NCI-H446 (cell line): ENCODE results near the gene TMEM19.

Source experiments
- DNase-seq, 2 experiments: peaks; one replicate each; lab custom pipeline; 2025; lab: John Stamatoyannopoulos, UW

Gene TMEM19

DNA sequence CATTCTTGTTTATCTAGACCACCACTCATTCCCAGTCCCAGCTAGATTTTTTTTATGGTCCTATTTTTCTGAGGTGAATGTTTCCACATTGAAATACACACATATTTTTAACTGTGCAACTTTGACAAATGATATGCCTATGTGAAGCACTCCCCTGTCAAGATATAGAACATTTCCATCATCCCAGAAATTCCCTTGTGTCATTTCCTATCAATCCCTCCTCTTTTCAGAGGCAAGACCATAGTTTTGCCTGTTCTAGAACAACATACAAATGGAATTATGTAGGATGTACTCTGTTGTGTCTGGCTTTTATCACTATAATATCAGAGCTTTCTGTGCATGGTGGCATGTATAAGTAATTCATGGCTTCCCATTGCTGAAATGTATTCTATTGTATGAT, 32.7 kb downstream of the TMEM19 start:
- no peak for DNase-seq

DNA sequence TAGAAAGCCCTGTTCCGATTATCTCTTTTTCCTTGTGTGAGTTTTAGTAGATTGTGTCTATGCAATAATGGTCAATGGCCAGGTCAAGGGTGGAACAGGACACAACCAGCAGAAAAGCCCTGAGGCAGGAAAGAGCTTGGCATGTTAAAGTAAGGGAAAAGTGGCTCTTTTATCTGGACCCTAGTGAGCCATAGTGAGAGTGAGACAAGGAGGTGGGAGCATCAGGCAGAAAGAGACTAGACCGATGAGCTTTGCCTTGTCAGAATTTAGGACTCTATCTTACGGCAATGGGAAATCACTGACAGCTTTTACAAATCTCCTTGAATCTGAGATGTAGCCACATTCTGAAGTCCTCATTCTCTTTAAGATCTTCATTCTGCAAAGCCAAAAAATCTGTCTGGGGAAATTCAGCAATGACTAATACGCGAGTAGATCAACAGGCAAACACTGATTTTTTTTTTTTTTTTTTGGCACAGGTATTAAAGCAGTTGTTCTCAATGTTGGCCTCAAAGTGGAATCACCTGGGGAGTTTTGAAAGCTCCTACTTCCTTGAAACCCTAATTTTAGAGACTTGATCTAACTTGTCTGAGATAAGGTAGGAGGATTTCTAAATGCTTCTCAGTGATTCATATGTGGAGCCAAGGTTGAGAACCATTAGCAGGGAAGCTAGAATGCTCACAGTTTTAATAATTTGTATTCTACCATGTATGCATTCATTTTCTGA, 33.9 kb downstream of the TMEM19 start:
- DNase-seq = no peak

DNA sequence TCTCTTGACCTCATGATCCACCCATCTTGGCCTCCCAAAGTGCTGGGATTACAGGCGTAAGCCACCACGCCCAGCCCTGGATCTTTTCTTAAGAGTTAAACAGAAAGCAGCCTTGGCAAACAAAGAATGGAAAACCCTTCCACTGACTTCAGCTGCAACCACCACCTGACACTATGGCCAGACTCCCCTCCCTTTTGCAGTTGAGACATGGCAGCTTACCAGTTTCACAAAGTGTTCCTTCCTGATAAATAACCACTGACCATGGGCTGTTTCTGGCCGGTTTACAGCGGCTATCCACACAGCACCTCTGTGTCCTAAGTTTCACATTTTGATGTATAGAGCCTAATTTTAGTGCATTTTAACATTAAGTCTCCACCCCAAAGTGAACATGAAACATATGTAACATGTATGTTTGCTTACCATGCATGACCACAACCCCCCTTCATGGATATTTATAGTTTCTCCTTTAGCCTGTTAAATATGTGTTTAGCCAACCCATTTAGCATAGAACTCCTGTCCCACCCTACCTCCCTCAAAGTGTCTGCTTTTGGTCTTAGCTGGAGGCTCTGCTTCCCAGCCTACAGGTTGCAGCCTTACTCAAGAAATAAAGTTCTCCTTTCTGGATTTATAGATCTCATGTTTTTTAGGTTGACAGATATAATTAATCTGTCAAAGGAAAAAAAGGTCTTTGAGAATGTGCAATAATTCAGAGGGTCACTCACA, 36.1 kb downstream of the TMEM19 start:
- no peak for DNase-seq

DNA sequence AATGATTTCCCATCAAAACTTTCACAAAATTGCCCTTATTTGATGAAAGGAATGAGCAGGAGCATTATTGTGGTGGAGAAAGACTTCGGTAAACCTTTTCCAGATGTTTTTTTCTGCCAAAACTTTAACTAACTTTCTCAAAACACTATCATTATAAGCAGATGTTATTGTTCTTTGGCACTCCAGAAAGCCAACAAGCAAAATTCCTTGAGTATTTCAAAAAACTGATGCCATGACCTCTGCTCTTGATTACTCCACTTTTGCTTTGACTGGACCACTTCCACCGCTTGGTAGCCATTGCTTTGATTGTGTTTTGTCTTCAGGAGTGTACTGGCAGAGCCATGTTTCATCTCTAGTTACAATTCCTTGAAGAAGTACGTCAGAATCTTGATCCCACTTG, 39.1 kb downstream of the TMEM19 start:
- DNase-seq = no peak

DNA sequence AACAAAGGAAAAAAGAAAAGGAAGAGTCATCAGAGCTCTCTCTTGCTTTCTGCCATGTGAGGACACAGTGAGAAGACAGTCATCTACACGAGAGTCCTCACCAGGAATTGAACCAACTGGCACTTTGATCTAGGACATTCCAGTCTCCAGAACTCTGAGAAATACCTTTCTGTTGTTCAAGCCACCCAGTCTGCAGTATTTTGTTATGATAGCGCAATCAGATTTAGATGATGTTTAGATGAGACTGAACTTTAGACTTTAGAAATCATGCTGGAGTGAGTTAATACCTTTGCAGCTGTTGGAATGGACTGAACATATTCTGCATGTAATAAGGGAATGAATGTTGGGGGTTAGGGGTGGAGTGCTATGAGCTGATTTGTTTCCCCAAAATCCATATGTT, 40.7 kb downstream of the TMEM19 start:
- no peak for DNase-seq

DNA sequence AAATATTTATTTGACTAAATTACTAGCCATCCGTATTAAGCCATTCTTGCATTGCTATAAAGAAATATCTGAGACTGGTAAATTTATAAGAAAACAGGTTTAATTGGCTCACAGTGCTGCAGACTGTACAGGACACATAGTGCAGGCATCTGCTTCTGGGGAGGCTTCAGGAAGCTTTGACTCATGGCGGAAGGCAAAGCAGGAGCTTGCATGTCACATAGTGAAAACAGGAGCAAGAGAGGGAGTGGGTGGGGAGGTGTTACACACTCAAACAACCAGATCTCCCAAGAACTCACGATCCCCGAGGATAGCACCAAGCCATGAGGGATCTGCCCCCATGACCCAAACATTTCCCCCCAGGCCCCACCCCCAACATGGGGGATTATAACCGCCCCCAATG, 42.1 kb downstream of the TMEM19 start:
- no peak for DNase-seq

DNA sequence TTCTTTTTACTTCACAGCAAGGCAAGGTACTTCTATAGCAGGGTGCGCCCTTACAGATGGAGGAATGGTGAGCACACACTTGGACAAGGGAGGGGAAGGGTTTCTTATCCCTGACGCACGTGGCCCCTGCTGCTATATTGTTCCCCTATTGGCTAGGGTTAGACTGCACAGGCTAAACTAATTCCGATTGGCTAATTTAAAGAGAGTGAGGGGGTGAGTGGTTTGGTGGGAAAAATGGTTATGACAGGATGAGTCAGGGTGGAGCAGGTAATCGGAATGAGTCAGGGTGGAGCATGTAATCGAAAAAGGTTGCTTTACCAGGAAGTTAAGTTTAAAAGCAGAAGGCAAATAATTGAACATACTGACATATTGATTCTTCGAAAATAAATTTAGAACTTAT, 45.1 kb downstream of the TMEM19 start:
- no peak for DNase-seq

DNA sequence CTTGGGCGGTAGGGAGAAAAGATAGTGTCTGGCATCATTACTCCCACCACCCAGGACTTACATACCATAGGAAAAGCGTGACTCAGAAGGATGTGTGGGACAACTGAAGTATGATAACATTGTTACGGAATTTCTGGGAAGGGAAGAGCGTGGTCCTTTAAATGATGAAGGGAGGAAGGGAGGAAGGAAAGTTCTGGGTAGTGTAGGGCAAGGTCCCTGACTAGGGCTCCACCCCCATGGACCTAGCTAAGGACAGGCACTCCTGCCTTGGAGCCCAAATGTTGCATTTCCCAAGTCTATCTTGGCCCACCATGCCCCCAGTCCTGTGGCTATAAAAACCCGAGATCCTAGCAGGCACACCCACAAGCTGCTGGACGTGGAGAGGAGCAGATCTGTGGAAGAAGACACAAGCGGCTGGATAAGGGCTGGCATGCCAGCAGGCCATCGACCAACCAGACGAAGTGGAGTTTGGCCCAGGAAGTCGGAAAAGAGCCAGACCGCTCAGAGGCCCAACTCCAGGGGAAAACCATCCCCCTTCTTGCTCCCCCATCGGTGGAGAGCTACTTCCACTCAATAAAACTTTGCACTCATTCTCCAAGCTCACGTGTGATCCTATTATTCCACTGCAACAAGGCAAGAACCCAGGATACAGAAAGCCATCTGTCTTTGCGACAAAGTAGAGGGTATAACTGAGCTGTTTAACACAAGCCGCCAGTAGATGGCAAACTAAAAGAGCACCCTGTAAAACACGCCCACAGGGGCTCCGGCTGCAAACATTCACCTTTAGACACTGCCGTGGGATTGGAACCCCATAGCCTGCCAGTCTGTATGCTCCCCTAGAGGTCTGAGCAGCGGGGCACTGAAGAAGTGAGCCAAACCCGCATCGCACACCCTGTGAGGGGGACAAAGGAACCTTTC, 45.8 kb downstream of the TMEM19 start:
- peak in 1 of 2 experiments; percentile 3 for DNase-seq

DNA sequence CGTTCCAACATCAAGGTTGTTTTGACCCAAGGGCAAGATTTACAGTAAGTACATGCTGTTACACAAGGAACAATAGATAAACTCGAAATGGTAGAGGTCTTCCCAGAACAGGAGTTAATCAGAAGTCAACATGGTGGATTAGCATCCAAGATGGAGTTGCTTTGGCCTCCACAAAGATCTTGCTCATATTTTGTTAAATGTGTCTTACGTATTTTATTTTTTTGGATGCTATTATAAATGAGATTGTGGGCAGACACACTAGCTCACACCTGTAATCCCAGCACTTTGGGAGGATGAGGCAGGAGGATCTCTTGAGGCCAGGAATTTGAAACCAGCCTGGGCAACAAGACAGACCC, 46.5 kb downstream of the TMEM19 start:
- DNase-seq = no peak

DNA sequence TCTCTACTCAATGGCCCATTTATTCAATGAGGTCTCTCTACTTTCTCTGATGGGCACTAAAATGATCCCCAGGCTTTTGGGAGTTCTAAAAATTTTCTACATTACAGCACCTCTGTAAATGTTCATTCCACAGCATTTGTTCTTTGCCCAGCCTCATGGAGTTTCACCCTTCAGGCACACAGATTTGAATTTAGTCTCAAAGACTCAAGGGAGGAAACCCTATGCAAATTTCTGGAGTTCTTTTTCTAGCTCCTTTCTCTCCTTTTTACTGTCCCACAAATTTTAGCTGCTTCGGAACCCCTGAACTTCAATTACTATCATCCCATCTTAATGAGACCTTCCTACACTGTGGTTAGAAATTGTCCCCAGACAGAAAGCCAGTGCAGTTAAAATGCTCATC, 51.3 kb downstream of the TMEM19 start:
- no peak for DNase-seq

DNA sequence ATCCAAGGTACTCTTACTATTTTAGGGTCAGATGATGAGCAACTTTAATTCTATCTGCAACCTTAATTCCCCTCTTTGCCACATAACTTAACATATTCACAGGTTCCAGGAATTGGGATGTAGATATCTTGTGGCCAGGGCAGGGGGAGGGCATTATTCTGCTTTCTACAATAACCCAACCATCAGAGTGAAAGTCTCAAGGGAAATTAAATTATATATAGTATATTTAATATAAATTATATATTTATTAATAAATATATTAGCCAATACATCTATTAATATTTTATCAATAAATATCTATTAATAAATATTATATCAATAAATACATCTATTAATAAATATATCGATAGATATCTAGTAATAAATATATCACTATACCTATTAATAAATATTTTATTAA, 57.1 kb downstream of the TMEM19 start:
- DNase-seq = no peak

DNA sequence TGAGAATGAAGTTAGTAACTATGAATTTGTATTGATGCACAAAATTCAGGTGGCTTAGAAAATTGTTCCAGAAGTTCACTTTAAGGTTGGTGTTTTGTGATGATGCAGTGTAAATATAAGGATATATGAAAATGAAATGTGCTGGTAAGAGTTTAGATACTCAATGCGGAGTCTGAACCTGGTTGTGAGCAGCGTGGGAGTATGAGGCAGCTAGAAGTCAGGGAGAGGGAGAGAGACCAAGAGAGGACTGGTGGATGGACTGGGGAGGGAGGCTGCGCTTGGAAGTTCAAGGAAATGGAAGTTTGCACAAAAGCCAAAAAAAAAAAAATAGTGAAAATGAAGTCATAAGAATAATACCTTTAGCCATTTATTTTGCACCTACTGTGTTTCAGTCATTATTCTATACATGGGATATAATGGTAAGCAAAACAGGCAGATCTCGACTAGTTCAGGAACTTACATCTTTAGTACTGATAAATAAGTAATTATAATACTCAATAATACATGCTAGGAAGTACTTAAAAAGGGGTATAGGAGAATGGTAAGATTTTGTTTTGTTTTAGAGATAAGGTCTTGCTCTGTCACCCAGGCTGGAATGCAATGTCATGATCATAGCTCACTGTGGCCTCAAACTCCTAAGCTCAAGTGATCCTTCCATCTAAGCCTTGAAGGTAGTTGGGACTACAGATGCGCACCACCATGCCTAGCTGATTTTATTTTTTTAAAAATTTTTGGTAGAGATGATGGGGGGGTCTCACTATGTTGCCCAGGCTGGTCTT, 58.8 kb downstream of the TMEM19 start:
- DNase-seq = no peak

DNA sequence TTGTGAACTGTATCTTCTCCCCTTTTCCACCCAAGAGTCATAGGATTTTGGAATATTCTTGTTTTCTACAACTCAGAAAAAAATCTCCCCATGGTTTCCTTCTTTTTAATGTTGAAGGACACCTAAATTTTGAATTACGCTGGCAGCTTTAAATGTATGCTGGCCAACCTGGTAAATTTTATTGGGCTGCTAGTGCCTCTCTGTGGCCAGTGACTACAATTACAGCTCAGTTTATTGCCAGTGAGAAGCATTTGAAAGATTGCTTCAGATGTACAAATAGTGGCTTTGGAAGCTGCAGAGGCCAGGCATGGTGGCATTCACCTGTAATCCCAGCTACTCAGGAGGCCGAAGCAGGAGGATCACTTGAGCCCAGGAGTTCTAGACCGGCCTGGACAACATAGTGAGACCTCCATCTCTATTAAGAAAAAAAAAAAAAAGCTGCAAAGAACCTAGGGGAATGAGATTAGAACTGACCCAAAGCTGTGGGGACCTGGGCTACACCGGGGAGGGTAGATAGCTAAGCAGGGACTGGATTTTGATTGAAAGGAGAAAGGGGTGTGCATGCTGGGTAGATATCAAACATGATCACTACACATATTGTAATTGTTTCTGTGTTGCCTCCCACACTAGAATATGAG, 61.2 kb downstream of the TMEM19 start:
- peak; percentile 25 to 76 for DNase-seq

DNA sequence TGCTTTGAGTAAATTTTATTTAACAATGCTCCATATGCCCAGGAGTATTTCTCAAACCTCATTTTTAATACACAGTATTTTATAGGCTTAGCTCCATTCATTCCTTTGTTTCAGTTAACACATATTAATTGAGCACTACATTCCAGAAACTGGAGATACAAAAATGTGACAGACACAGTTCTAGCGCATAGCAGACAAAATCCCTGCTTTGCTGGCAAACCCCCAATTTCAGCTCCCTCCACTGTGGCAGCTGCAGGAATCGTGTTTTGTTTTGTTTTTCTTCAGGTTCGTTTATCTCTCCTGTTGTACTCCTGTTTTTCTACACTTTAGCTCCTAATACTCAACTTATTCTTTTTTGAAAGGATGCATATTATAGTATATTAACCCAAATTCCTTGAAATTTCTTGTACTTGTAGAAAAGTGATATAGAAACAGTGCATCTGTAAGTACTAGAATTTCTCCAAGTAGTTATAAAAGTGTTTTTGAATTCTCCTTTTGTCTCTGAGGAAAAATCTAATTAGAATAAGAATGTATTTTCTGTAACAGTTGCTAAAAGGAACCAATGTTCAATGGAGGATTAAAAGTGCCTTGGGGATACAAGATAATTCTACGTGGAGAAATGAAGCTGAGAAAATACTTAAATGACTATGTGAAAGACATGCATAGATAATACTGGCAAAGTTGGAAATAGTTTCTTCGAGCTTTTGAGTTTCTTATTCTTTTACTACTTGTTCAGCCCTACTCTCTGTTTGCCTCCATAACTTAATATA, 62.4 kb downstream of the TMEM19 start:
- DNase-seq = peak in 1 of 2 experiments; percentile 18

DNA sequence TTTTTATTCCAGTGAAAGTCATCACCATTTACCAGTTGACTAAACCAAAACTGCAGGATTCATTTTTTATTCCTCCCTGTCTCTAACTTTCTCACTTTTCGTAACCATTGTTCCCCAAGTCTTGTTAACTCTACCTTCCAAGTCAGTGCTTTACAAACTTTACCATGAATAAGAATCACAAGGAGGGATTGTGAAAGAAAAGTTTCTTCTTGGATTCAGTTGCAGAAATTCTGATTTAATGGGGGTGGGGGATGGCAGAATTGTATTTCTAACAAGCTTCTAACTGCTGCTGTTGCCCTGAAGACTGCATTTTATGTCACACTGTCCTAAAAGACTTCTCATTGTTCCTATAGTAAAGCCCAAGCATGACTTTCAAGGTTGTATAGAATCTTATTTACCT, 63.8 kb downstream of the TMEM19 start:
- DNase-seq = no peak

DNA sequence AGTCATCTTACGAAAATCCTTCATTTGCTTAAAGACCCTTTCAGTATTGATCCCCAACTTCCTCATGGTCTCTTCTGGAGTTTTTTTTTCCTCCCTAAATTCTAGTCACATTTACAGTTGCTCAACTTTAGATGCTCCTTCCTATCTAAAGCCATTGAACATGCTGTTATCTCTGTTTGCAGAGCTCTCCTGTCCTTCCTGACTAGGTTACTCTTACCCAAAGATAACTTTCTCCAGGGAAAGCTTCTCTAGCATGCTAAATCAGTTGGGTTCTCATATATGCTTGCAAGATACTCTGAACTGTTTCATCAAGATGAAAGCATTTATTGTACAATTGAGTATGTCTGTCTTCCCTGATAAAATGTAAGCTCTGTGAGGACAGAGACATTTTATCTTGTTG, 67.0 kb downstream of the TMEM19 start:
- no peak for DNase-seq
